Measurements from ENCODE around the gene LPIN1.

The LPIN1 gene

DNA sequence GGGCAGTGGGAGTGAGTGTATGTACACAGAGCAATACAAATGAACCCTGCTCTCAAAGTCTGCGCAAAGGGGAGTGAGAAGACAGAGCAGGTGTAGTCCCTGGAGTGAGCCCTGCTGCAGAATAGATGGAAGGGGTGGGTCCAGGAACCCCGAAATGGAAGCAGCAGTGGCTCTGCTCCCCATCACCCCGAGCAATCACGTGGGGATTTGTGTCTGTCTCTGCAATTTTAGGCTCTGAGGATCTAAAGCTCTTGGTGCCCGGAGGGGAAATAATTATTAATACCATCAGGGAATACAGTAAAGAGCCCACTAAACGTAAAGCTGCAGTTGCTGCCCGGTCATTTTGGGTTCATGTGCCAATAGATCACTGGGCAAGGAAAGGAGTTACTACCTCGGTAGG, 118.3 kb downstream of the LPIN1 start:
- no peak for DNase-seq

DNA sequence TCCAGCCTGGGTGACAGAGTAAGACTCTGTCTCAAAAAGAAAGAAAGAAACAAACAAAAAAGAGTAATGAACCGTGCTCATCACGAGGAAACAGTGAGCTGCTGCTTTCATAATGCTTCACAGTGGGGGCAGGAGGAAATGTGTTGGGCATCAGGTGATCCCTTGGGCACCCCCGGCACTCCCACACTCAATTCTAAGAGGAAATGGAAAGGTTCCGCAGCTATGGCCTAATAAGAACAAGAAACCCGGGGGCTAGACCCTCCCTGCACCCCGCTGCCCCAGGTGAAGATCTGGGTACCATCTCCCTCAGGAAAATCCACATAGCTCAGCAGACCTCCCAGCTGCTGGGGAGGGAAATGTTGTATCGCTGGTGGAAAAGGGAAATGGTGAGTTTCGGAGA, 118.9 kb downstream of the LPIN1 start:
- no peak for DNase-seq

DNA sequence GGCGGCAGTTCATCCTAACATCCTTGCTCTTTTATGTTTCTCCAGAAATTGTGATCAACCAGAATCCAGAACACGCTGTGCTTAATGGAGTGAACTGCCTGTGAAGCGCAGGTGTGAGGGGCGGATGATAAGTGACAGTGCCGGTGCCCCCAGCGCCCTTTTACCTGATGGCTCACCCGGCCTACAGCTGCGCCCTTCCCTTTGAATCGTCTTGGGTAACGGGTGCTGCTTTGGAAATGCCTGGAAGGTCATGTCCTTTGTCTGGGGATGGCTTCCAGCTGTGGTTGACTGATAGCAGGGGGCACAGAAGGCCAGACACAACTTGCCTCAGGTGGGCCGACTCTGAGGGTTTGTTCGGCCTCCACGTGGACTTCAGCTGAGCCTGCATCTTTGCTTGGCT, 119.4 kb downstream of the LPIN1 start:
- DNase-seq, result no peak

DNA sequence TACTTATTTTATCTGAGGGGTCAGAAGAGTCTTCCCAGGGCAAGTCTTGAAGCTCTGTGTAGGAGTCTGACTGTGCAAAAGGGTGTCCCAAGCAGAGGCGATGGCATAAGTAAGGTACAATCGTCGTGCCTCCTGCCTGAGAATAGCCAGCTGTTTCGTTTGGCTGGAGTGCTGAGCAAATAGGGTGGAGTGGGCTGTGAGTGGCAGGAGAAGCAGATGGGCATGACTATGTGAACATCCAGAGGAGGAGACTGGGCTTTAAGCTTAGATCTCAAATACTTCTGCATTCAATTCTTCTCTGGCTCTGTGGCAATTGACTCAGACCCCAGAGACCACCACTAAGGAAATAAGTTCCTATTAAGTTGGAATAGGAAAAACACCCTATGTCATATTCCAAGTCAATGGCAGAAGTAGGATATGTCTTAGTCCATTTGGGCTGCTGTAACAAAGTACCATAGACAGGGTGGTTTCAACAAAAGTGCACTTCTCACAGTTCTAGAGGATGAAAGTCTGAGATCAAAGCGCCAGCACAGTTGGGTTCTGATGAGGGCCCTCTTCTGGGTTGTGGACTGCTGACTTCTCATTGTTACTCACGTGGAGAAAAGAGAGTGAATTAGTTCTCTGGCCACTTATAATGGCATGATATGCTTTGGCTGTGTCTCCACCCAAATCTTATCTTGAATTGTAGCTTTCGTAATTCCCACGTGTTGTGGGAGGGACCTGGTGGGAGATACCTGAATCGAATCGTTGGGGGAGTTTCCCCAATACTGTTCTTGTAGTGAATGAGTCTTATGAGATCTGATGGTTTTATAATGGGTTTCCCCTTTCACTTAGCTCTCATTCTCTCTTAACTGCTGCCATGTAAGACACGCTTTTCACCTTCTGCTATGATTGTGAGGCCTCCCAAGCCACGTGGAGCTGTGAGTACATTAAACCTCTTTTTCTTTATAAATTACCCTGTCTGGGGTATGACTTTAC, 120.2 kb downstream of the LPIN1 start:
- no peak for DNase-seq

DNA sequence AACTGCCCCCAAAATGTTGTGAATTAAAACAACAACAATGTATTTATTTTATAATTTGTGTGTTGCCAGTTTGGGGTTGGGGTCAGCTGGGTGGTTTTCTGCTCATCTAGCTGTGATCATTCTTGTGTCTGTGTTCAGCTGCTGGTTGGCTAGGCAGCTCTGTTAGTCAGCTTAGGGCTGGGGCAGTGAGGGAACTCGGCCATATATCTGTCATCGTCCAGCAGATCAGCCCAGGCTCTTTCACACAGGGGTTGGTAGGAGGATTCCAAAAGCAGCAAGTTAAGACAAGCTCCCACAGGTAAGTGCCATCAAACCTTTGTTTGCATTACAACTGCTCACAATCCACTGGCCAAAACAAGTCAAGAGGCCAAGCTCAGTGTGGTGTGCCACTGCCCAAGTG, 121.5 kb downstream of the LPIN1 start:
- no peak for DNase-seq

DNA sequence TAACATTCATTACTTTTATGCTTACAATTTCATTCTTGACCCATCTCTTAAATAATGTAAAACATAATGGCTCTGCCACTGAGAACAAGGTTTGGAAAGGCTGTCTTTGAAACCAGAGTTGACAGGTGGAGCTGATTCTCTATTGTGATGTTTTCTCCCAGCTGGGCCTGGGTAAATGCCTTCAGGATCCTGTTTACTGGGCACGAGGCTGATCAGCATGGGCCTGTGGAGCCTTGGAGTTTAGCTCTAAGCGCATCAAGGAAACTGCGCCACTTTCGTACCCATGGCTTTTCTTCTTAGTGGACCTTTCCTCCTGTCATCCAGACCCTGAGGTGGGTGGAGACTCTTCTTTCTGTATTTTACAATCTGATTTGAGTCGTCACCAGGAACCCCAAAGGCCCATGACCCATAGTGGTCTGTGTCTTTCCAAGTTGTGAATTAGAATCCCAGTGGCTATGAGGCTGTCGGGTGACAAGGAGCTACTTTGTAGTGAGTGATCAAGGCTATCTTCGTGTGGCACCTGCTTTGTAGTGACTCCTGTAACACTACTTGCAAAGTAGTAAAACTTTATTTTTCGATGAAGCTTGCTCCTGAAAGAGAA, 123.1 kb downstream of the LPIN1 start:
- DNase-seq, result no peak

DNA sequence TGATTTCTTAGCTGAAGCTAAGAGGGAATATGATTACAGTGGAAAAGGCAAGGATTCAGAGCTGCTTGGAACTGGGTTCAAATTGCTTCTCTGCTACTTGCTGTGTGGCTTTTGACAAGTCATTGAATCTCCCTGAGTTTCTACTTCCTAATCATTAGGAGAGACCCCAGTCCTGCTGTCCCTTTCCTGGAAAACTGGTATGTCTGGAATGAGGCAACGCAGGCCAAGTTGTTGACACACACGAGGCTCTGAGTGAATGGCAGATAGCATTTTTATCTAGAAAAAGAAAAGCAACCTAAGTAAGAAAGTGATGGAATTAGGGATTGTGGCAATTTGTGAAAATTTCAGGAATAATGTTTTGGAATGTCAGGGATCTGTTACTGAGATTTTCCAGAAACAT, 123.6 kb downstream of the LPIN1 start:
- DNase-seq, result no peak

DNA sequence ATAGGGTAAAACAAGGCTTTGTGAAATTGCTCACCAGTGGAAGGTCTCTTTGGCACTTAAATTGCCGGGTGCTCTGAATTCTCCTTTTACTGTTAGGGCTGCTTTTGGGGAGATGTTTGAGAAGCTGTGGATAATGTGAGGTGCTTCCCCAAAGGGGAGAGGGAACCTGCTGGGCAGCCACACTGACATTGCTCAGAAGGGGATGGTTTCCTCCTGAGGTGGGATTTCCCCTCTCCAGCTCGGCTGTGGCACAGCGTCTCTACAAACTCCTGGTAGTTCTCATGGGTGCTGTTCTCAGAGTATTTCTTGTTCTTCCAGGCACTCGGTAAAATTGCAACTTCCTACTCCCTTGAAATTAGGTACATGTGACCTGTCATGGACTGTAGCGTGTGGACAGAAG, 124.2 kb downstream of the LPIN1 start:
- no peak for DNase-seq

DNA sequence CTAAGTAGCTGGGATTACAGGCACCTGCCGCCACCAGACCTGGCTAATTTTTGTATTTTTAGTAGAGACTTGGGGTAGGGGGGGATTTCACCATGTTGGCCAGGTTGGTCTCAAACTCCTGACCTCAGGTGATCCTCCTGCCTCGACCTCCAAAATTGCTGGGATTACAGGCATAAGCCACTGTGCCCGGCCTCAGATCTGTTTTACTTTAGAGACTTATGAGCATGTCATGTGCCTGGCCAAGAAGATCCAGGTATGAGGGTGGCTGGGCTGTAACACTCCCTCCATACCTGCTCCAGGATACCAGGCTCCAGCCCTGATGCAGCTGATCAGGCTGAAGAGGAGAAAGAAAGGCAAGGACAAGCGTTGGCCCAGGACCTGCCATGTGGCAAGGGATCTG, 125.0 kb downstream of the LPIN1 start:
- no peak for DNase-seq

DNA sequence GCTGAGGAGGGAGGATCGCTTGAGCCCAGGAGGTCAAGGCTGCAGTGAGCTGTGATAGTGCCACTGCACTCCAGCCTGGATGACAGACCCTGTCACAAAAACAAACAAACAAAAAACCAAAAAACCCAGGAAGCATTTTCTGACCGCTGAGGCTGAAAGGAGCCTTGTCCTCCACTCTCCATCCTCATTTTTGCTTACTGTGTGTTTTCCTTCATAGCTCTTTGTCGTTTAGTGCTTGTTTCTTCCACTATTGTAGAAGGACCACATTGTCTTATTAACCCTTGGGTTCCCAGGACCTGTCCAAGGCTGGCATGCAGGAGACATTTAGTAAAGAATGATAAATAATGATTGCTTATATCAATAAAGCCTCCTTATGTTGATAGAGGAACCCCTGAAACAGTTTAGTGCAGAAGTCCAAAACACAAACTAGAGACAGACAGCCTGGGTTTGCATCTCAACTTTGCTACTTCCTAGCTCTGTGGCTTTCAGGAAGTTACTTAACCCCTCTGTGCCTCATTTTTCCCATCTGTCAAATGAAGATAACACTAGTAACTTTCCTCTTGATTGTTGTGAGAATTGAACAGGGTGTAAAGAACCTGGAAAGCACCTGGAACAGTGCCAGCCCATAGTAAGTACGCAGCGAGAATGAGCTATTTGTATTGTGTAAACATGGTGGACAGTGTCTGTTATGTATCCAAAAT, 126.0 kb downstream of the LPIN1 start:
- DNase-seq, result no peak

DNA sequence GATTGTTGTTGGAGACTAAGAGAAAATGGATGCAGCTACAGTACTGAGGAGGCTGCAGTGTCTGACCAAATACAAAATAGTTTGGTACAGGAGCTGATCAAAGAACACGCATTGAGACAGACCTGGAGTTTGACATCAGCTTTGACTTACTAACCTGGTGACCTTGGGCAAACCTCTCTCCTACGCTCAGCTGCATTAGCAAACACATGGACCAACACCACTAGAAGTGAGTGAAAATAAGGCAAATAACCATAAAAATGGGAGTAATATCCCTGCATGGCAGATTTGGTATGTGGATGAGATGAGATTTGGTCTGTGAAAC, 126.5 kb downstream of the LPIN1 start:
- DNase-seq, result no peak

DNA sequence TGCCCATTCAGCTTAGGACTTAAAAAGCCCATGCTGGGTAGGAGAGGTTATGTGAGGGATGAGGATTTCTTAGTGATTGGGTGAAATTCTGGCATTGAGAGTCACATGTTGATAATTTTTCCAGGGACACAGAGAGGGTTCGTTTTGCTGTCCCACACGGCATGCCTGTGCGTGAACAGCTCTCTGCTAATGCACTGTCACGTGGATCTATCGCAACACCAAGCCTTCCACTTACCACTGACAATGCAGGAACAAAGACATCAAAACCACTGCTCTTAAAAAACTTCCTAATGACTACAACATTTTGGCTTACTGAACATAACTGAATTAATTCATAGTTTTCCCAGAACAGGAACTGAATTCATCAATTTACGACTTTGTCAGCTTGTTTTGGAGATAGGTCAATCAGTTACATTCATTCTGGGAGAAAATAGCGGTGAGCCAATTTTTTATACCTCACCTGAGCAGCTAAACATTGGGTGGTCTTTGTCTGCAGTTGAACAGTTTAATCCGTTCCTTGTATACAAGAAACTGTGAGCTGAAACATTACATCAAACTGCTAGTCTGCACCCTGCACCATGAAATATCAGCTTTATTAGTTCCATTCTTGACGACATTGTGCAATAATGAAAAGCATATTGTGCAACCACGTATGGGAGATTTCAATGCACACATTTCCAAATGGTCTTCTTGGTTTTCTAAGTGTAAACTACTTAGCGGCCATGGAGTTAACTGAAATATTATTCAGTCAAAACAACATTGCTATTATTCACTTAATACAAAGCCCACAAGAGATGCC, 127.1 kb downstream of the LPIN1 start:
- DNase-seq, result no peak

DNA sequence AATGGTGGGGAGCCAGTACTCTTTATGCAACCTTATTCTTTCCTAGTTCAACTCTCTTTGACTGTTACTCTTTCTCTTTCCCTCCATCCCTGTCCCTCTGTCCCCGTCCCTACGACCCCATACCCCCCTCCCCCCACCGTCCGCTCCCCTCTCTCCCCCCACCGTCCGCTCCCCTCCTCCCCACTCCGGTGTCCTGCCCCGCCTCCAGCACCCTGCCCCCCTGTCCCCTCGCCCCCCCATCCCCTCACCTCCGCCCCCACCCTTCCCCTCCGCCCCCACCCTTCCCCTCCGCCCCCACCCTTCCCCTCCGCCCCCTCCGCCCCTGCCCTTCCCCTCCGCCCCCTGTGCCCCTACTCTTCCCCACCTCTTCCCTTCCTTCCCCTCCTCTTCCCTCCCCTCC, 128.4 kb downstream of the LPIN1 start:
- no peak for DNase-seq

DNA sequence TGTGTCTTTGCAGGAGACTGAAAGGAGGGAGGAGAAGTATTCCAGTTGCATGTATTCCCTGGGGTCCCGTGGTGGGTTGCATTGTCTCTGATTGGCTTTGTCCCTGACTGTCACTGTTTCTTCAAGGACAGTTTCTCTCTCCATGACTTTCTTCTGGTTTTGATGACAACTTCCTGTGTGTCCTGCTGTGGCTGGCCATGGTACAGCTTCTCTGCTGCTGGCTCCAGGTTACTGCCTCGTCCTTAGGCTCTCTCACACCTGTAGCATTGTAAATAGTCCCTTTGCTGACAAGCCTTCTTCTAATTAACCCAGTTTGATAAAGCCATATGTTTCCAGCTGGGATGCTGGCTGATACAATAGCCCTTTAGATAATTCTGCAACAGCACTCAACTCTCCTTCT, 129.0 kb downstream of the LPIN1 start:
- no peak for DNase-seq

DNA sequence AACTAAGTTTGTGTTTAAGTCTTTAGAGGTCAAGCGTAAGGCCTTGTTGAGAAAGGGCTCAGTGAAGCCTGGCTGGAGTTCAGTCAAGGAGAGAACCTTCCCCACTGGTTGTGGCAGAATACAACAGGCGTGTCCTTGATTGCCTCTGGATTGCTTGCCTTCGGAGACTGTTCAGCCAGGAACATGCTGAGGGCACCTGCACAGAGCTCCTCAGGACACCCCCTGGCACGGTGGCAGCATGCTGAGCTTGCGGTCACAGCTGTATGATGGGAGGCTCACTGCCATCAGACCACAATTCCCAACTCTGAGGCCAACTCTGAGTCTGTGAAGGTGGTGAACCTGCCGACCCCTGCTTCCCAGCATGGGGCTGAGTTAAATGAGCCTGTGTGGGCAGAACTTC, 130.0 kb downstream of the LPIN1 start:
- no peak for DNase-seq

DNA sequence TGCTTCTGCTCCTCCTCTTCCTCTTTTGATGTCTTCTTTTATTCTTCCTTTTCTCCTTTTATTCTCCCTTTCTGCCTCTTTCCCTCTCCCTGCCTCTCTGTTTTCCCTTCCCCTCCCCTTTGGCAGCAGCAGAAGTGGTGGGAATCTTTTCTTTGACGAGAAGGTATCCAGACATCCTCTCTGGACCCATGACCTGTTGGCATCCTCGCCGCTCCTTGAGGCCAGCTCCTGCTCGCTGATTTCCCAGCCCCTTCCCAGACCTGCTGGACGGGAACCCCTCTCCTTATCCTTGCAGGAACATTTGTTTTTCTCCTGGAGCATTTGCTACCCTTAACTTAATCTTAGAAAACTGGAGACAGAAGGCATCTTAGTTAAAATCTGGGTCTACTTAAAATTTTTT, 130.5 kb downstream of the LPIN1 start:
- DNase-seq, result no peak
